ENCODE results near the gene GABRG3. TPM values are rescaled to one million over a fixed set of nuclear protein-coding genes. Genes with fewer than 3 reads are reported as not detected.

The GABRG3 gene
- total RNA-seq, 1 donor from 2014 or later, result 3.0 TPM

GRCh38 chr15:27570746-27571145 lies 599.8 kb downstream of the GABRG3 start:
- DNase-seq (ENCODE audit: low spot score in 2 of 2, unreplicated experiment in 2 of 2), result no peak
- no peak overlapping the region for H3K4me3 Mint-ChIP-seq
- H3K27ac Mint-ChIP-seq, result no peak overlapping the region
- no peak for TF ChIP-seq CTCF (IDR thresholded peaks at IDR 0.05; ENCODE audit: unreplicated experiment)
- H3K4me1 Mint-ChIP-seq, result no peaks in the 10 kb centered on the region
- H3K27me3 Mint-ChIP-seq (ENCODE audit: low read depth), result peaks cover 2% of the 10 kb centered on the region
- H3K9me3 Mint-ChIP-seq, result no peaks in the 10 kb centered on the region
- no peaks in the 10 kb centered on the region for H3K36me3 Mint-ChIP-seq

- H3K27ac Mint-ChIP-seq, result no peak overlapping the region
- no peak overlapping the region for H3K4me3 Mint-ChIP-seq
- no peaks in the 10 kb centered on the region for H3K4me1 Mint-ChIP-seq
- H3K36me3 Mint-ChIP-seq, result no peaks in the 10 kb centered on the region
- no peaks in the 10 kb centered on the region for H3K9me3 Mint-ChIP-seq
- no peaks in the 10 kb centered on the region for H3K27me3 Mint-ChIP-seq (ENCODE audit: low read depth)
- TF ChIP-seq CTCF (IDR thresholded peaks at IDR 0.05; ENCODE audit: unreplicated experiment), result no peak
- no peak for DNase-seq (ENCODE audit: low spot score in 2 of 2, unreplicated experiment in 2 of 2)
Observed at GRCh38 chr15:27573805-27574485, 603.0 kb downstream of the GABRG3 start.

- Mint-ChIP-seq H3K27me3 (ENCODE audit: low read depth) (no peaks in the 10 kb centered on the region), H3K4me3 (no peak overlapping the region), H3K9me3 (no peaks in the 10 kb centered on the region), H3K4me1 (no peaks in the 10 kb centered on the region), H3K36me3 (no peaks in the 10 kb centered on the region), H3K27ac (no peak overlapping the region)
- no peak for TF ChIP-seq CTCF (IDR thresholded peaks at IDR 0.05; ENCODE audit: unreplicated experiment)
- no peak for DNase-seq (ENCODE audit: low spot score in 2 of 2, unreplicated experiment in 2 of 2)
Observed at GRCh38 chr15:27574541-27575054, 603.6 kb downstream of the GABRG3 start.

GRCh38 chr15:27575521-27575920 lies 604.5 kb downstream of the GABRG3 start:
- H3K9me3 Mint-ChIP-seq, result no peaks in the 10 kb centered on the region
- no peak for TF ChIP-seq CTCF (IDR thresholded peaks at IDR 0.05; ENCODE audit: unreplicated experiment)
- DNase-seq (ENCODE audit: low spot score in 2 of 2, unreplicated experiment in 2 of 2), result no peak
- no peaks in the 10 kb centered on the region for H3K36me3 Mint-ChIP-seq
- H3K4me3 Mint-ChIP-seq, result no peak overlapping the region
- no peaks in the 10 kb centered on the region for H3K4me1 Mint-ChIP-seq
- H3K27me3 Mint-ChIP-seq (ENCODE audit: low read depth), result no peaks in the 10 kb centered on the region
- no peak overlapping the region for H3K27ac Mint-ChIP-seq

- H3K4me3 Mint-ChIP-seq, result no peak overlapping the region
- no peak overlapping the region for H3K27ac Mint-ChIP-seq
- no peaks in the 10 kb centered on the region for H3K36me3 Mint-ChIP-seq
- H3K4me1 Mint-ChIP-seq, result no peaks in the 10 kb centered on the region
- no peak for DNase-seq (ENCODE audit: low spot score in 2 of 2, unreplicated experiment in 2 of 2)
- no peaks in the 10 kb centered on the region for H3K9me3 Mint-ChIP-seq
- H3K27me3 Mint-ChIP-seq (ENCODE audit: low read depth), result no peaks in the 10 kb centered on the region
- no peak for TF ChIP-seq CTCF (IDR thresholded peaks at IDR 0.05; ENCODE audit: unreplicated experiment)
Observed at GRCh38 chr15:27576576-27576975, 605.6 kb downstream of the GABRG3 start.

All from mesothelial cell of epicardium (in vitro differentiated cells).